ENCODE measurements around the gene OGG1.

Gene OGG1

GRCh38 chr3:9781978-9782603 lies 32.3 kb downstream of the OGG1 start:
- TF ChIP-seq REST (IDR thresholded peaks at IDR 0.05; ENCODE audit: insufficient read depth in 1 of 2, low read depth in 2 of 2, low read length in 2 of 2) (no peak), TAF1 (IDR thresholded peaks at IDR 0.05; ENCODE audit: borderline replicate concordance, insufficient read depth, low read length) (no peak), POLR2AphosphoS5 (IDR thresholded peaks at IDR 0.05; ENCODE audit: low read depth, low read length) (no peak), FOXP2 (optimal IDR thresholded peaks at IDR 0.05; ENCODE audit: borderline replicate concordance, extremely low read depth, extremely low read length, insufficient read depth) (no peak), SIN3A (IDR thresholded peaks at IDR 0.05; ENCODE audit: borderline replicate concordance, insufficient read depth, low read length) (no peak)

GRCh38 chr3:9782770-9783169 lies 33.0 kb downstream of the OGG1 start:
- no peak for TF ChIP-seq FOXP2 (optimal IDR thresholded peaks at IDR 0.05; ENCODE audit: borderline replicate concordance, extremely low read depth, extremely low read length, insufficient read depth)
- TF ChIP-seq POLR2AphosphoS5 (IDR thresholded peaks at IDR 0.05; ENCODE audit: low read depth, low read length) = no peak
- no peak for TF ChIP-seq TAF1 (IDR thresholded peaks at IDR 0.05; ENCODE audit: borderline replicate concordance, insufficient read depth, low read length)
- TF ChIP-seq SIN3A (IDR thresholded peaks at IDR 0.05; ENCODE audit: borderline replicate concordance, insufficient read depth, low read length) = no peak
- TF ChIP-seq REST (IDR thresholded peaks at IDR 0.05; ENCODE audit: insufficient read depth in 1 of 2, low read depth in 2 of 2, low read length in 2 of 2) = no peak

GRCh38 chr3:9783954-9784353 lies 34.2 kb downstream of the OGG1 start:
- no peak for TF ChIP-seq SIN3A (IDR thresholded peaks at IDR 0.05; ENCODE audit: borderline replicate concordance, insufficient read depth, low read length)
- TF ChIP-seq POLR2AphosphoS5 (IDR thresholded peaks at IDR 0.05; ENCODE audit: low read depth, low read length) = no peak
- no peak for TF ChIP-seq FOXP2 (optimal IDR thresholded peaks at IDR 0.05; ENCODE audit: borderline replicate concordance, extremely low read depth, extremely low read length, insufficient read depth)
- no peak for TF ChIP-seq TAF1 (IDR thresholded peaks at IDR 0.05; ENCODE audit: borderline replicate concordance, insufficient read depth, low read length)

GRCh38 chr3:9784965-9785364 lies 35.2 kb downstream of the OGG1 start:
- TF ChIP-seq FOXP2 (optimal IDR thresholded peaks at IDR 0.05; ENCODE audit: borderline replicate concordance, extremely low read depth, extremely low read length, insufficient read depth) (no peak), POLR2AphosphoS5 (IDR thresholded peaks at IDR 0.05; ENCODE audit: low read depth, low read length) (no peak), SIN3A (IDR thresholded peaks at IDR 0.05; ENCODE audit: borderline replicate concordance, insufficient read depth, low read length) (no peak), TAF1 (IDR thresholded peaks at IDR 0.05; ENCODE audit: borderline replicate concordance, insufficient read depth, low read length) (no peak), REST (IDR thresholded peaks at IDR 0.05; ENCODE audit: insufficient read depth in 1 of 2, low read depth in 2 of 2, low read length in 2 of 2) (no peak)

GRCh38 chr3:9785602-9786001 lies 35.9 kb downstream of the OGG1 start:
- TF ChIP-seq REST (IDR thresholded peaks at IDR 0.05; ENCODE audit: insufficient read depth in 1 of 2, low read depth in 2 of 2, low read length in 2 of 2) (no peak), TAF1 (IDR thresholded peaks at IDR 0.05; ENCODE audit: borderline replicate concordance, insufficient read depth, low read length) (no peak), FOXP2 (optimal IDR thresholded peaks at IDR 0.05; ENCODE audit: borderline replicate concordance, extremely low read depth, extremely low read length, insufficient read depth) (no peak), SIN3A (IDR thresholded peaks at IDR 0.05; ENCODE audit: borderline replicate concordance, insufficient read depth, low read length) (no peak)
